ENCODE results near the gene MAOA.
"Not testable (repeated sequence)": the region's sequence is repeated elsewhere in the genome, so short reads cannot be mapped to it uniquely, and the experiment has no call there.

GRCh38 chrX:43675965-43676628 is 20.0 kb downstream of the MAOA start:
- not testable (repeated sequence) for TF ChIP-seq CTCF, POLR2A (IDR thresholded peaks at IDR 0.05)
